Mammary epithelial cell (primary cell): ENCODE results near the gene TEAD1.

ENCODE experiments used
- CTCF ChIP-seq, 2 donors: IDR thresholded peaks in 1 of 2; conservative IDR thresholded peaks in 1 of 2; 2 replicates each; pipeline ENCODE4 v1.5.1; 2011 to 2012; ENCODE audit warnings: inconsistent platforms in 2 of 2, low read length in 2 of 2, mild to moderate bottlenecking in 2 of 2, control low read depth in 1 of 2, low read depth in 1 of 2; ENCODE audit not compliant: insufficient read depth in 1 of 2; ENCODE audit errors: extremely low read depth in 1 of 2
- EZH2 ChIP-seq: IDR thresholded peaks from 2 replicates; pipeline ENCODE4 v1.6.1; 2012; ENCODE audit warnings: low read length, inconsistent platforms, borderline replicate concordance

GRCh38 chr11:12642806-12643428 lies 31.3 kb upstream of the TEAD1 start:
- TF ChIP-seq EZH2 = no peak
- no peak for TF ChIP-seq CTCF (conservative IDR thresholded peaks at IDR 0.05 in 1 of 2, IDR thresholded peaks at IDR 0.05 in 1 of 2; ENCODE audit: extremely low read depth in 1 of 2, insufficient read depth in 1 of 2, low read depth in 1 of 2, low read length in 2 of 2)
